ENCODE results near the gene DAND5. TPM values are rescaled to one million over a fixed set of nuclear protein-coding genes. Genes with fewer than 3 reads are reported as not detected.

Gene DAND5
- total and polyA plus RNA-seq, 2 of the 13 experiments (the other 11 are each of a cell fraction or from before 2014, with no cell fraction given) = 0.04 TPM; not detected in 1

DNA sequence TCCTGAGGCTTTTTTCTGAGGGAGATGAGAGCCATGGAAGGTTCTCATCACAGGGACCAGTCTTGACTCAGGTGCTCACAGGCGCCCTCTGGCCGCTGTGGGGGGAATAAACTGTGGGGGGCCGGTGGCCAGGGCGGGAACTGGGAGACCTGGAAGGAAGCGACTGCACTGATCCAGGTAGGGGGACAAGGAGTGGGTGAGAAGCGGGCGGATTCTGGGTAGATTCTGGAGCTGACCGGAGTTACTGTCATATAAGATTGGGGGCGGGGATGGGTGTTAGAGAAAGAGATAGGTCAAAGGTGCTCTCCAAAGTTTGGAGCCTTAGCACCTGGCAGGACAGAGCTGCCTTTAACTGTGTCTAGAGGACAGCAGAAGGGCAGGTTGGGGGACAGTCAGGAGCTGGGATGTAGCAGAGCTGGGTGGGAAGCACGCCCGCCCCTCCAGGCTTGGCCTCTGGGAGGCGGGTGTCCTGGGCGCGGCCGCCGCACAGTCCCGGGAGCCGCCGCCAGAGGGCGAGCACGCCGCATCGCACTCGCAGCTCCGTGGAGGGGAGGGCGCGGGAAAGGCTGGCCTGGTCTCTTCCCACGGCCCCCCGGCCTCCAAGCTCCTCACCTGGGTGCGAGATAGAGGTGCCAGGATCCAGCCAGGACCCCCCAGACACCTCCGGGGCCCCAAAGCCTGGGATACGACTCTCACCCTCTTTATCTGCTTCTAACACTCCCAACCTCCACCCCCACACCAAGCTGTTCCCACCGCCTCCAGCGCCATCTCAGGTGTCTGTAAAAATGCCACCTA lies 4.2 kb upstream of the DAND5 start (continued):
- TF ChIP-seq, protein P1, sequence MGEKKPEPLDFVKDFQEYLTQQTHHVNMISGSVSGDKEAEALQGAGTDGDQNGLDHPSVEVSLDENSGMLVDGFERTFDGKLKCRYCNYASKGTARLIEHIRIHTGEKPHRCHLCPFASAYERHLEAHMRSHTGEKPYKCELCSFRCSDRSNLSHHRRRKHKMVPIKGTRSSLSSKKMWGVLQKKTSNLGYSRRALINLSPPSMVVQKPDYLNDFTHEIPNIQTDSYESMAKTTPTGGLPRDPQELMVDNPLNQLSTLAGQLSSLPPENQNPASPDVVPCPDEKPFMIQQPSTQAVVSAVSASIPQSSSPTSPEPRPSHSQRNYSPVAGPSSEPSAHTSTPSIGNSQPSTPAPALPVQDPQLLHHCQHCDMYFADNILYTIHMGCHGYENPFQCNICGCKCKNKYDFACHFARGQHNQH (CRISPR knock-in tag; IDR thresholded peaks at IDR 0.05) = peak; percentile 54; the same call in 1 of the 2 replicates
- TF ChIP-seq HNF4G (IDR thresholded peaks at IDR 0.05; ENCODE audit: borderline replicate concordance, low read depth, low read length) (no peak), HNF4G (CRISPR knock-in tag; IDR thresholded peaks at IDR 0.05; ENCODE audit: borderline replicate concordance, low read depth) (peak; percentile 18; the same call in 1 of the 2 replicates), ETS1 (CRISPR knock-in tag; IDR thresholded peaks at IDR 0.05) (no peak), MAZ (IDR thresholded peaks at IDR 0.05; ENCODE audit: borderline replicate concordance, low read depth, low read length) (peak; percentile 50), MAZ (CRISPR knock-in tag; IDR thresholded peaks at IDR 0.05; ENCODE audit: low read depth) (peak; percentile 85), SNAPC2 (CRISPR knock-in tag; IDR thresholded peaks at IDR 0.05) (no peak), ZNF646 (CRISPR knock-in tag; IDR thresholded peaks at IDR 0.05) (0 out of 2 replicates have a peak, but pooled peaks have one; percentile 42), ZBTB43 (CRISPR knock-in tag; conservative IDR thresholded peaks at IDR 0.05) (no peak), RXRA (CRISPR knock-in tag; IDR thresholded peaks at IDR 0.05) (no peak), ZSCAN30 (CRISPR knock-in tag; IDR thresholded peaks at IDR 0.05) (no peak), ZNF274 (CRISPR knock-in tag; IDR thresholded peaks at IDR 0.05) (0 out of 2 replicates have a peak, but pooled peaks have one; percentile 33), SIX4 (CRISPR knock-in tag; IDR thresholded peaks at IDR 0.05) (no peak), SALL2 (CRISPR knock-in tag; IDR thresholded peaks at IDR 0.05) (peak; percentile 75; the same call in 1 of the 2 replicates), HOXA5 (CRISPR knock-in tag; IDR thresholded peaks at IDR 0.05) (peak; percentile 72; the same call in 1 of the 2 replicates), ZNF33B (CRISPR knock-in tag; IDR thresholded peaks at IDR 0.05) (0 out of 2 replicates have a peak, but pooled peaks have one; percentile 20), ZNF530 (CRISPR knock-in tag; IDR thresholded peaks at IDR 0.05; ENCODE audit: low read depth) (no peak)
- TF ChIP-seq, protein P2, sequence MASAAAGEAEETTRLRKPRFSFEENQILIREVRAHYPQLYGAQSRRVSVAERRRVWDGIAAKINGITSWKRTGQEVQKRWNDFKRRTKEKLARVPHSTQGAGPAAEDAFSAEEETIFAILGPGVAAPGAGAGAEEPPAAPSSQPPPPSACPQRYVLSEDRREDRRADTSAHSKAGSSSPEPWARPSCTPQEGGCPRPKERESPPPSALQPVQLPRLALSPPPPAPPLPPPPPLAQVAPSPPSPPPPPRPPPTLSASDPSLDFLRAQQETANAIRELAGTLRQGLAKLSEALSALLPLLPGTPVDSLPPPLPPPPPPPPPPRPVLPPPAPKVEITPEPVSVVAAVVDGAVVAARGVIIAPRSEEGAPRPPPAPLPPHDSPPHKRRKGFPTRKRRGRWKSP (CRISPR knock-in tag; IDR thresholded peaks at IDR 0.05) = peak; percentile 67; the same call in 1 of the 2 replicates

All from HepG2 (cell line).